HG03521 (cell line): ENCODE data around the gene SYT7.
A peak's percentile ranks its signal among the peaks of the same experiment; 100 is the strongest.

ENCODE experiments used
- ATAC-seq: cut with Tn5 transposase; IDR thresholded peaks from one replicate; pipeline ENCODE4 v1.9.1; 2021; ENCODE audit warnings: mild to moderate bottlenecking, moderate library complexity; ENCODE audit not compliant: unreplicated experiment

SYT7 gene

GRCh38 chr11:61522881-61523280 is 58.0 kb downstream of the SYT7 start:
- ATAC-seq = no peak

DNA sequence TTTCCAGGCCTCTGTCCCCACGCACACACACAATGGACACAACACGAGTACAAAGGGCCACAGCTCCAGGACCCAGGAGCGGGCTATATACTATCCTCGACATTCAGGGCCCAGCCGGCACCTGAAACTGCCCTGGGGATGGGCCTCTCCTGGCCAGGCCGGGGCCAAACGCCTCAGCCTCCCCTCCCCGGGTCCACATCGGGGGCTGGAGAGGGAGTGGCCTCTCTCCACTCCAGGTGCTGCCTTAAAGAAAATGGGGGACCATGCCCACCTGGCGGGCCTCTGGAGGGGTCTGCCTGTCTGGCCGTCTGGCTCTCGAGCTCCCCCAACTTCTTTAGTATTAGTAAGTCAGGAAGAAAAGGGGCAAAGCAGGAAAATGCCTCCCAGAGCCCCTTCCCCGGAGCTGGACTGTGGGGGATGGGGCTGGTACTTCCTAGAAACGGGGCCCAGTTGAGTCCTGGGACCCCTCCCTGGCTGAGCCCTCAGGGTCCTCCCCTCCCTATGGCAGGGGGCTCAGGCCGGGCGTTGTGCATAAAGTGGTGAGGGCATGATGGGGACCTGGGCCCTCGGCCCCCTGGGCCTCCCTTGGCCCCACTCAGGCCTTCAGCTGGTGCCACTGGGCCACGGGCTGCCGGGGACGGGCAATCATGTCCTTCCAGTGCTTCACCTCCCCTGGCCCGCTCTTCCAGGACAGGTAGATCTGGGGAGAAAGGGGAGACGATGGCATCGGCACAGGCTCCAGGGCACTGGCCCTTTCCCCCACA is 62.7 kb downstream of the SYT7 start:
- ATAC-seq = no peak

- ATAC-seq = no peak
These were observed 64.0 kb downstream of the SYT7 start for GRCh38 chr11:61516675-61517572.

GRCh38 chr11:61516191-61516590 is 64.7 kb downstream of the SYT7 start:
- no peak for ATAC-seq

DNA sequence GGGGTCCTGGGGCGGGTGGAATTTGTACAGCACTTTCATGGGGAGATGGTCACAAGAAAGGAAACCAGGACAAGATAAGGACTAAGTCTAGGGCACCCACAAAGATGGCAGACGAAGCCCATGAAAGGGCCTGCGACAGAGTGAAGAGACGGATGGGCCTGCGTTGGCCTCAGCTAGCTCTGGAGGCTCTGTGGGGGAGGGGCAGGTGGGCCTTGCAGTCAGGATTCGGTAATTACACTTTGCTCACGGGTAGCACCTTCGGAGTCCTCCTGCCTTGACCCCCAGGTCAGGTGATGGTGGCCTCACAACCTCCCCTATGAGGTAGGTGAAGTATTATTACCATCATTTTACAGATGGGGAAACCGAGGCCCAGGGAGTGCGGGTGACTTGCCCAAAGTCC is 65.2 kb downstream of the SYT7 start:
- no peak for ATAC-seq

GRCh38 chr11:61514050-61514917 is 66.6 kb downstream of the SYT7 start:
- ATAC-seq = no peak

DNA sequence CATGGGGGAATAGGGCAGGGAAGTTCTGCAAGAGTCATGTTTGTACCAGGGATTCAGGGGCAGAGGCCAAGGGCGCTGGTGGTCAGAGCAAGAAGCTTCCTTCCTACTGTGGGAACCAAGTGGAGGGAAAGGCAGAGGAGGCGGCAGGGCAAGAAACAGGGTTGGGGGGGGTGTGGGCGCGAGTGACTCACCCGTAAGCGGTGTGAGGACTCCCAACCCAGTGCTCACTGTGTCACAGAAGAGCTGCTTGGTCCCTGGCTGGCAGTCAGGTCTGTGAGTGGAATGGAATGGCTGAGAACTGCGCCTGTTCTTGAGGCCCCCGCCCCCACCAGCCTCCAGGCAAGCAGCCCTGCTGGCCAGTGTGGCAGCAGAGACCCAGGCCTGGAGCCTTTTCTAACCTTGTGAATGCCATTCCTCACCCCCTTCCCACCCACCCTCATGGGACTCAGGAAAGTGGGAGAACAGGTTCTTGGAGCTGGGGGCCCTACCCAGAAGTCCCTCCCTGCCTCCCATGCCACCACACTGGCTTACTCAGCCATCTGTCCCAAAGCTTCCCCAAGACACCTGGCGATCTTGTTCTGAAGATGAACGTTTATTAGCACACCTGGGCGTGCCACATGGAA is 67.6 kb downstream of the SYT7 start:
- ATAC-seq = no peak

- no peak for ATAC-seq
These were observed 68.4 kb downstream of the SYT7 start for GRCh38 chr11:61512435-61512834.

DNA sequence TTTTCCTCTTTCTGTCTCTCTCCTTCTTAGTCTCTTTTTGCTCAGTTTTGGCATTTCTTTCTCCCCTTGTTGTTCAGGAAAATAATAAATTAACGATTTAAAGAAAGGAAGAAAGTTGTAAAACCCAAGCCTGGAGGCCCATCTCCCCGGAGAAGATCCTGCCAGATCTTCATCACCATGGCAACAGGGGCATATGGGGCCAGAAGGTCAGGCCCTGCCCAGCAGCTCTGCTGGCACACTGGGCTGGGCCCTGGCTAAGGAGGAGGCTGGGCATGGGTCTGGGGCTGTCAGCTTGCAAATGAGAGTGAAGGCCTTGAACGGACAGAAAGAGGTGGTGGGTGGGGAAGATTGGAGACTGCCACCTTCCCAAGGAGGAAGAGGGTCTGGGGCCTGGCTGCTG is 69.5 kb downstream of the SYT7 start:
- ATAC-seq = no peak

DNA sequence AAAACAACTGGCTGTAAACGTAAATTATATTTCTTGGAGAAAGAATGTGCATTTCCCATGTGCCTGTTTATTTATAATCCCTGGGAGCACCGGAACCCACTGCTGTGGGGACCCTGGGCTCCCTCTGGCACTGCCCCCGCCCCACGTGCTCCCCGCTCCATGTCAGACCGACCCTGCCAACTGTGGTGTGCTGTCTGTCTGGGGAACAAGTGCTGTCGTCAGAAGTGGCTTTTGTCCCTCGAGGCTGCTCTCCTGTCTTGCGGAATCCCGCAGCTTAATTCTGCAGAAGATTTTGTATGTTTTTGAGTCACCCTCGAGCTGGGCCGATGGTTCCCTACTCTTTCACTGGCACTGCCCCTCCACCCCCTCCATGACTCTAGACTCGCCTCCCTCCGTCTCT is 69.9 kb downstream of the SYT7 start:
- no peak for ATAC-seq

- ATAC-seq = no peak
These were observed 70.5 kb downstream of the SYT7 start for GRCh38 chr11:61510166-61510919.

DNA sequence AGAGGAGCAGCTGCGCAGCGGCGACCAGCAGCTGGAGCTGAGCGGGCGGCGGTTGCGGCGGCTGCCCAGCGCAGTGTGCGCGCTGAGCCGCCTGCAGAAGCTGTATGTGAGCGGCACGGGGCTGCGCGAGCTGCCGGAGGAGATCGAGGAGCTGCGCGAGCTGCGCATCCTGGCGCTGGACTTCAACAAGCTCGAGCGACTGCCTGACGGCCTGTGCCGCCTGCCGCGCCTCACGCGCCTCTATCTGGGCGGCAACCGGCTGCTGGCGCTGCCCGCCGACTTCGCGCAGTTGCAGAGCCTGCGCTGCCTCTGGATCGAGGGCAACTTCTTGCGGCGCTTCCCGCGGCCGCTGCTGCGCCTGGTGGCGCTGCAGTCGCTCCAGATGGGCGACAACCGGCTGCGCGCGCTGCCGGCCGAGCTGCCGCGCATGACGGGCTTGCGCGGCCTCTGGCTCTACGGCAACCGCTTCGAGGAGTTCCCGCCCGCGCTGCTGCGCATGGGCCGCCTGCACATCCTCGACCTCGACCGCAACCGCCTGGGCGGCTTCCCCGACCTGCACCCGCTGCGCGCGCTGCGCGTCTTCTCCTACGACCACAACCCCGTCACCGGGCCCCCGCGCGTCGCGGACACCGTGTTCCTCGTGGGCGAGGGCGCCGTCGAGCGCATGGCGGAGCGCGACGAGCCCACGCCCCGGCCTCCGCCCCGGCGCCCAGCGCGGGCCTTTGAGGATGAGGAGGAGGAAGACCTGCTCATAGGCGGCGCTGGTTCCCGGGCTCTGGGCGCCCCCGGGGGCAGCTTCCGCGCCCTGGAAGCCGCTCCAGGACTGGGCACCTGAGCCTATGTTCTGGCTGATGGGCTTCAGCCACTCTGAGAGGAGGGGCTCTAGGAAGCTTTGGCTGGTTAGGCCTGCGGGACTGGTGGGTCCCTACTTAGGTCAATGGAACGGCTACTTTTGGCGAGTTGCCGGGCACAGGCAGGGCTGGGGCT is 71.5 kb downstream of the SYT7 start:
- ATAC-seq = peak; percentile 57

DNA sequence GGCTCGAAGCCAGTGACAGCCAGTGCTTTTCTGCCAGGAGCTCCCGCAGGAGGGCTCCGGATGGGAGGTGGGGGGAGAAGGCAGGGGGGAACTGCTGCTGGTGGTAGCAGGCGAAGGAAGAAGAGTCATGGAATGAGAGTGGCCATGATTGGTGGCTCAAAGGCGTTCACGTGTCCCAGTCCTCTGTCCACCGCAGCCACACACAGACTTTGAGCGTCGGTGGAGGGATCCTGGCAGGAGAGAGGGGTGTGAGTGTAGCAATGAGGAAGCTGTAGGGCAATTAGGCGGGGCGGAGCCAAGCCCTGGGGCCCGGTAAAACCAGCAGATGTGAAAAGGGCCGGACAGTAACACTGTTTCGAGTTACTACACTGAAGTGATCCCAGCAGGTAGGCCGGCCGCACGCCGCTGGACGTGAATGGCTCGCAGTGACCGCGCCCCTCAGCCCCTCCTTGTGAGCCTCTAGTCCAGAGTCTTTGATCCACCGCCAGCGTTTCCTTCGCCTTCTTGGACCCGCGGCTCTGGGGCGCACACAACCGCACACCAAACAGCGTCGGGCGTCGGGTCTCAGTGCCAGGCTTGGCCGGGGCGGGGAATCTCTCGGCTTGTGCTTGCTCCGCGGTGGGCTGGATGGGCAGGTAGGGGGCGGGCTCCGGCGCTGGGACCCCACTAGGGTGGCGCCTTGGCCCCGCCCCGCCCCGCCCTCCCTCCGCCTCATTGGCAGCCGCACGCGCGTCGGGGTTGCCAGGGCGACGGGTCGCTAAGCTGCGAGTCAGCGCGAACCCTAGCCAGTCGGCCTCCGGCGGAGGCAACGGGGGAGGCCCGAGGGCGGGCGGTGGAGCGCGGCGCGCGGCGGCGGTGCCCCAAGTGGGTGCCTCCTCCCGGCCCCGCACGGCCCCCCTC is 72.7 kb downstream of the SYT7 start, which contains the start of gene LRRC10B:
Gene LRRC10B (plus strand): TSS at position 788 of the 900 bp plus-strand sequence. CDS start 250 bp downstream, outside the sequence.
- peak; percentile 14 for ATAC-seq

GRCh38 chr11:61507012-61507768 is 73.7 kb downstream of the SYT7 start:
- ATAC-seq = no peak

- no peak for ATAC-seq
These were observed 75.2 kb downstream of the SYT7 start for GRCh38 chr11:61505640-61506155.

- ATAC-seq = no peak
These were observed 75.8 kb downstream of the SYT7 start for GRCh38 chr11:61505106-61505505.
